Measurements from ENCODE around the gene MED16.

DNA sequence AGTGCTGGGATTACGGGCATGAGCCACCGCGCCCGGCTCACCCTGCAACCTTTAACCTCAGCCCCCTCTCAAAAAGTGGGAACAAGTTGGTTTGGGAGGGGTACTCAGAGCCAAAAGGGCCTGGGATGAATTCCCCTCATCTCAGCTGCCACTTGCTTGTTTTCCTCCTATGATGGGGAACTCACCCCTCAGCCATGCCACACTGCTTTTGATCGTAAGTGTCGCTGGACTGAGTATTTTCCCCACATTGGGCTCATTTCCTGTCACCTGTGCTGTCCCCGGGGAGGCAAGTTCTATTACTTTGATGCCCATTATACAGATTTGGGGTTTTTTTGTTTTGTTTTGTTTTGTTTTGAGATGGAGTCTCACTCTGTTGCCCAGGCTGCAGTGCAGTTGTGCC lies 13.5 kb upstream of the MED16 start:
- no peak for TF ChIP-seq EZH2 (IDR thresholded peaks at IDR 0.05; ENCODE audit: insufficient read depth, low read length)
- TF ChIP-seq, protein P1, sequence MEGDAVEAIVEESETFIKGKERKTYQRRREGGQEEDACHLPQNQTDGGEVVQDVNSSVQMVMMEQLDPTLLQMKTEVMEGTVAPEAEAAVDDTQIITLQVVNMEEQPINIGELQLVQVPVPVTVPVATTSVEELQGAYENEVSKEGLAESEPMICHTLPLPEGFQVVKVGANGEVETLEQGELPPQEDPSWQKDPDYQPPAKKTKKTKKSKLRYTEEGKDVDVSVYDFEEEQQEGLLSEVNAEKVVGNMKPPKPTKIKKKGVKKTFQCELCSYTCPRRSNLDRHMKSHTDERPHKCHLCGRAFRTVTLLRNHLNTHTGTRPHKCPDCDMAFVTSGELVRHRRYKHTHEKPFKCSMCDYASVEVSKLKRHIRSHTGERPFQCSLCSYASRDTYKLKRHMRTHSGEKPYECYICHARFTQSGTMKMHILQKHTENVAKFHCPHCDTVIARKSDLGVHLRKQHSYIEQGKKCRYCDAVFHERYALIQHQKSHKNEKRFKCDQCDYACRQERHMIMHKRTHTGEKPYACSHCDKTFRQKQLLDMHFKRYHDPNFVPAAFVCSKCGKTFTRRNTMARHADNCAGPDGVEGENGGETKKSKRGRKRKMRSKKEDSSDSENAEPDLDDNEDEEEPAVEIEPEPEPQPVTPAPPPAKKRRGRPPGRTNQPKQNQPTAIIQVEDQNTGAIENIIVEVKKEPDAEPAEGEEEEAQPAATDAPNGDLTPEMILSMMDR (IDR thresholded peaks at IDR 0.05; ENCODE audit: insufficient read depth, low read depth, low read length), result no peak

Measured in astrocyte (in vitro differentiated cells and primary cell).